Left ventricle myocardium inferior (tissue), 1 donor: ENCODE results near the gene MSH5. TPM values are rescaled to one million over a fixed set of nuclear protein-coding genes. Genes with fewer than 3 reads are reported as not detected.

Experiments used
- DNase-seq: peaks from one replicate; pipeline ENCODE4 v3.0.0-alpha.2; 2020
- H3K27ac ChIP-seq: fragments of 200-600 bp; replicated peaks from 2 replicates; pipeline ENCODE4 v1.8.0; 2021
- H3K27me3 ChIP-seq: fragments of 200-600 bp; 2 replicates; pipeline ENCODE4 v1.8.0; 2021; ENCODE audit warnings: low read depth
- H3K36me3 ChIP-seq: fragments of 200-600 bp; 2 replicates; pipeline ENCODE4 v1.8.0; 2021
- H3K4me1 ChIP-seq: fragments of 200-600 bp; 2 replicates; pipeline ENCODE4 v1.8.0; 2021
- H3K4me3 ChIP-seq: fragments of 200-600 bp; 2 replicates; pipeline ENCODE4 v1.8.0; 2021; ENCODE audit warnings: mild to moderate bottlenecking, moderate library complexity
- H3K9me3 ChIP-seq: fragments of 200-600 bp; replicated peaks from 2 replicates; pipeline ENCODE4 v1.8.0; 2021
- CTCF ChIP-seq: fragments of 200-600 bp; IDR thresholded peaks from 2 replicates; pipeline ENCODE4 v1.8.0; 2021; ENCODE audit warnings: antibody characterized with exemption, mild to moderate bottlenecking, borderline replicate concordance
- intact Hi-C: fragments of 100-400 bp; cut with micrococcal nuclease; formaldehyde crosslinking; loops from one replicate; pipeline ENCODE4 v1.11.0; 2022
- total RNA-seq: library from RNA; stranded (reverse); fragmentation: NEBNext Ultra II Directional; extraction: Animal tissue kit (Norgen Biotek cat#: 25700); gene quantifications from one replicate; pipeline ENCODE4 v1.2.1, GENCODE V29; 2021
- donor health status: DM: no; HTN: yes; CAD: no; lungs with severe emphysema.

Gene MSH5
- total RNA-seq, 1 donor from 2014 or later: 1.3 TPM

- intact Hi-C loops: no loop called here
- TF ChIP-seq CTCF: no peak
- H3K9me3 ChIP-seq: no peaks in the 10 kb centered on the region
- no peaks in the 10 kb centered on the region for H3K4me1 ChIP-seq
- no peaks in the 10 kb centered on the region for H3K27me3 ChIP-seq
- H3K27ac ChIP-seq: no peak overlapping the region
- H3K4me3 ChIP-seq: no peak overlapping the region
- no peaks in the 10 kb centered on the region for H3K36me3 ChIP-seq
- no peak for DNase-seq
These were observed 19.5 kb upstream of the MSH5 start for GRCh38 chr6:31720196-31720770.

- no peak for DNase-seq
- Histone ChIP-seq H3K9me3 (no peaks in the 10 kb centered on the region), H3K4me3 (no peak within 1 kb of the TSS), H3K4me1 (no peaks in the 10 kb centered on the region), H3K36me3 (peaks cover 10% of the 10 kb centered on the region), H3K27ac (no peak within 1 kb of the TSS), H3K27me3 (no peaks in the 10 kb centered on the region)
- TF ChIP-seq CTCF: no peak
- intact Hi-C loops: no loop called here
These were observed 18.3 kb upstream of the MSH5 start, which contains the start of gene LY6G6C for GRCh38 chr6:31721351-31722020. Gene LY6G6C, minus strand, starts transcription at chr6:31721746. Its CDS starts 67 bp downstream, at chr6:31721679.

GRCh38 chr6:31722173-31722572 is 17.6 kb upstream of the MSH5 start:
- no peak for TF ChIP-seq CTCF
- intact Hi-C loops: no loop called here
- peaks cover 15% of the 10 kb centered on the region for H3K36me3 ChIP-seq
- DNase-seq: no peak
- no peaks in the 10 kb centered on the region for H3K4me1 ChIP-seq
- H3K27ac ChIP-seq: no peak overlapping the region
- H3K4me3 ChIP-seq: no peak overlapping the region
- H3K9me3 ChIP-seq: no peaks in the 10 kb centered on the region
- no peaks in the 10 kb centered on the region for H3K27me3 ChIP-seq

- Histone ChIP-seq H3K9me3 (no peaks in the 10 kb centered on the region), H3K4me3 (no peak within 1 kb of the TSS), H3K27me3 (no peaks in the 10 kb centered on the region), H3K27ac (peak within 1 kb of the TSS; percentile 46), H3K36me3 (peaks cover 27% of the 10 kb centered on the region), H3K4me1 (peaks cover 9% of the 10 kb centered on the region)
- no peak for DNase-seq
- intact Hi-C loops: no loop called here
- no peak for TF ChIP-seq CTCF
These were observed 16.4 kb upstream of the MSH5 start, which contains the start of gene MPIG6B for GRCh38 chr6:31723245-31723979. Gene MPIG6B, plus strand, starts transcription at chr6:31723373. Its CDS starts 11 bp downstream, at chr6:31723384.

GRCh38 chr6:31723980-31724691 is 15.7 kb upstream of the MSH5 start:
- Histone ChIP-seq H3K27me3 (no peaks in the 10 kb centered on the region), H3K27ac (peak overlapping the region; percentile 46), H3K9me3 (no peaks in the 10 kb centered on the region), H3K36me3 (peaks cover 27% of the 10 kb centered on the region), H3K4me3 (no peak overlapping the region), H3K4me1 (peaks cover 16% of the 10 kb centered on the region)
- intact Hi-C loops: no loop called here
- DNase-seq: no peak
- TF ChIP-seq CTCF: no peak
